ENCODE measurements around the gene DNAI1.

DNAI1 gene

DNA sequence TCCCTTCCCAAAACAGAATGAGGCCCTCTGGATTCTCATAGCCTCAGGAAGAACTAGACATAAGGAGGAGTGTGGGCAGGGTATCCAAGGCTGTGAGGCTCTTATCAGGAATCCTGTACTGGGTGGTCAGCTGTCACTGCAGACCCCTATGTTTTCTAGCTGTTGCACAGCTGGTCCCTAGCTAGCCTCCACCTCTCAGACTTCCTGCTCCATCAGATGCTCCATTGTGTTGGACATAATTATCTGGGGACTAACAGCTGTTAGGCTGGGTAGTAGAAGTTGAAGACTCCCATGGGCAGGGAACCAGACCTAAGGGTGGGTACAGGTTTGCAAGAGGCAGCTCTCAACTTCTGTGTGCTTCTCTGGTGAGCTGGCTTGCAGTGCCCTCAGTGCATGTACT is 18.6 kb upstream of the DNAI1 start:
- peaks cover 7% of the 10 kb centered on the region for H3K4me1 ChIP-seq (ENCODE audit: insufficient read depth, low read length)
- no peaks in the 10 kb centered on the region for H3K9me3 ChIP-seq (ENCODE audit: insufficient read depth, low read length, severe bottlenecking)
- peaks cover 31% of the 10 kb centered on the region; the same call in 1 of the 2 replicates for H4K20me1 ChIP-seq (ENCODE audit: insufficient read depth, low read length)
- ATAC-seq (ENCODE audit: insufficient read depth, low read depth) (no peak), DNase-seq (no peak)
- no peaks in the 10 kb centered on the region; the same call in 1 of the 2 replicates for H3K36me3 ChIP-seq (ENCODE audit: insufficient read depth, low read length)
- H3K9ac ChIP-seq (ENCODE audit: low read depth, low read length) = no peak overlapping the region
- TF ChIP-seq, protein P1, sequence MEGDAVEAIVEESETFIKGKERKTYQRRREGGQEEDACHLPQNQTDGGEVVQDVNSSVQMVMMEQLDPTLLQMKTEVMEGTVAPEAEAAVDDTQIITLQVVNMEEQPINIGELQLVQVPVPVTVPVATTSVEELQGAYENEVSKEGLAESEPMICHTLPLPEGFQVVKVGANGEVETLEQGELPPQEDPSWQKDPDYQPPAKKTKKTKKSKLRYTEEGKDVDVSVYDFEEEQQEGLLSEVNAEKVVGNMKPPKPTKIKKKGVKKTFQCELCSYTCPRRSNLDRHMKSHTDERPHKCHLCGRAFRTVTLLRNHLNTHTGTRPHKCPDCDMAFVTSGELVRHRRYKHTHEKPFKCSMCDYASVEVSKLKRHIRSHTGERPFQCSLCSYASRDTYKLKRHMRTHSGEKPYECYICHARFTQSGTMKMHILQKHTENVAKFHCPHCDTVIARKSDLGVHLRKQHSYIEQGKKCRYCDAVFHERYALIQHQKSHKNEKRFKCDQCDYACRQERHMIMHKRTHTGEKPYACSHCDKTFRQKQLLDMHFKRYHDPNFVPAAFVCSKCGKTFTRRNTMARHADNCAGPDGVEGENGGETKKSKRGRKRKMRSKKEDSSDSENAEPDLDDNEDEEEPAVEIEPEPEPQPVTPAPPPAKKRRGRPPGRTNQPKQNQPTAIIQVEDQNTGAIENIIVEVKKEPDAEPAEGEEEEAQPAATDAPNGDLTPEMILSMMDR (IDR thresholded peaks at IDR 0.05; ENCODE audit: borderline replicate concordance, extremely low read depth, low read length, poor library complexity, severe bottlenecking) = no peak
- TF ChIP-seq EZH2 (IDR thresholded peaks at IDR 0.05; ENCODE audit: borderline replicate concordance, low read depth, low read length, severe bottlenecking) = no peak
- no peak overlapping the region for H3K4me3 ChIP-seq (ENCODE audit: low read depth in 1 of 2, low read length in 2 of 2)
- H2AFZ ChIP-seq (ENCODE audit: low read depth, low read length) = no peak overlapping the region
- no peak overlapping the region for H3K4me2 ChIP-seq (ENCODE audit: insufficient read depth, low read length)
- H3K79me2 ChIP-seq (ENCODE audit: insufficient read depth, low read length) = no peaks in the 10 kb centered on the region
- H3K27me3 ChIP-seq (ENCODE audit: insufficient read depth, low read length, poor library complexity) = no peaks in the 10 kb centered on the region
- H3K27ac ChIP-seq (ENCODE audit: low read length) = no peak overlapping the region

DNA sequence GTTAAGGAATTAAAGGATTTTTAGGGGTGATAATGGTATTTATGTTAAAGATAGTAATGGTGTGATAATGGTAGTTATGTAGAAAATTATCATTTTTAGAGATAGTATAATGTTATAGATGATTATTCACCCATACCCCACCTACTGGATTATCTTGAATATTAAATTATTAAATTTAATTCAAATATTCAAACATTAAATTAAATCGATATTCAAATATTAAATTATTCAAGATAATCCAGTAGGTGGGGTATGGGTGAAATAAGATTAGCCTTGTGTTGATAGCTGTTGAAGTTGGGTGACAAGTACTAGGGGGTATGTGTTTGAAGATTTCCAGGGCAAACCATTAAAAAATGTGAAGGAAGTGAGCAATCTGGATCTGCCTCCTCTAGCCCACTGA is 15.8 kb upstream of the DNAI1 start:
- Histone ChIP-seq H3K27me3 (ENCODE audit: insufficient read depth, low read length, poor library complexity) (no peaks in the 10 kb centered on the region), H3K36me3 (ENCODE audit: insufficient read depth, low read length) (no peaks in the 10 kb centered on the region), H3K79me2 (ENCODE audit: insufficient read depth, low read length) (no peaks in the 10 kb centered on the region), H3K4me1 (ENCODE audit: insufficient read depth, low read length) (peaks cover 7% of the 10 kb centered on the region), H3K4me3 (ENCODE audit: low read depth in 1 of 2, low read length in 2 of 2) (no peak overlapping the region), H3K27ac (ENCODE audit: low read length) (no peak overlapping the region), H3K9ac (ENCODE audit: low read depth, low read length) (no peak overlapping the region), H3K9me3 (ENCODE audit: insufficient read depth, low read length, severe bottlenecking) (no peaks in the 10 kb centered on the region), H2AFZ (ENCODE audit: low read depth, low read length) (no peak overlapping the region), H4K20me1 (ENCODE audit: insufficient read depth, low read length) (peaks cover 37% of the 10 kb centered on the region; the same call in 1 of the 2 replicates), H3K4me2 (ENCODE audit: insufficient read depth, low read length) (no peak overlapping the region)
- ATAC-seq (ENCODE audit: insufficient read depth, low read depth) (no peak), DNase-seq (no peak)
- no peak for TF ChIP-seq EZH2 (IDR thresholded peaks at IDR 0.05; ENCODE audit: borderline replicate concordance, low read depth, low read length, severe bottlenecking)
- TF ChIP-seq, protein P1 (IDR thresholded peaks at IDR 0.05; ENCODE audit: borderline replicate concordance, extremely low read depth, low read length, poor library complexity, severe bottlenecking) = no peak

DNA sequence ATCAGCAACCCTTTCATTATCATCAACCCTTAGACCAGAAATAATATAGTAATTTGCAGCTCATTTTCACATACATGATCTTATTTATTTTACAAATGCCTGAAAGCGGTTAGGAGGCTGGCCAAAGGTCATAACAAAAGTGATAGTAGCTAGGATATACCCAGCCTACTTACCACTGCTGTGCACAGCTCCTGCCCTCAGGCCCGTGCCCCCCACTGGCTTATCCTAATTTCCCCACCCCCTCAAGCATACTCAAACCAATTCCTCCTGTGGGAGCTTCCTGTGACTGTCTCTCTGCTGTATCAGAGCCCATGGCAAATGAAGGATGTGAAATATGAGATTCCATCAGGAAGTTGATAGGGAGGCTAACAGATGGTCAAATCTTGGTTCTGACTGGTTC is 15.1 kb upstream of the DNAI1 start:
- Histone ChIP-seq H3K4me2 (ENCODE audit: insufficient read depth, low read length) (no peak overlapping the region), H3K27ac (ENCODE audit: low read length) (no peak overlapping the region), H4K20me1 (ENCODE audit: insufficient read depth, low read length) (peaks cover 42% of the 10 kb centered on the region; the same call in 1 of the 2 replicates), H2AFZ (ENCODE audit: low read depth, low read length) (no peak overlapping the region), H3K36me3 (ENCODE audit: insufficient read depth, low read length) (no peaks in the 10 kb centered on the region), H3K4me1 (ENCODE audit: insufficient read depth, low read length) (peaks cover 7% of the 10 kb centered on the region), H3K9ac (ENCODE audit: low read depth, low read length) (no peak overlapping the region), H3K9me3 (ENCODE audit: insufficient read depth, low read length, severe bottlenecking) (no peaks in the 10 kb centered on the region), H3K79me2 (ENCODE audit: insufficient read depth, low read length) (peaks cover 2% of the 10 kb centered on the region; the same call in 1 of the 2 replicates), H3K4me3 (ENCODE audit: low read depth in 1 of 2, low read length in 2 of 2) (no peak overlapping the region), H3K27me3 (ENCODE audit: insufficient read depth, low read length, poor library complexity) (no peaks in the 10 kb centered on the region)
- ATAC-seq (ENCODE audit: insufficient read depth, low read depth) (no peak), DNase-seq (no peak)
- TF ChIP-seq, protein P1 (IDR thresholded peaks at IDR 0.05; ENCODE audit: borderline replicate concordance, extremely low read depth, low read length, poor library complexity, severe bottlenecking) = no peak
- no peak for TF ChIP-seq EZH2 (IDR thresholded peaks at IDR 0.05; ENCODE audit: borderline replicate concordance, low read depth, low read length, severe bottlenecking)

DNA sequence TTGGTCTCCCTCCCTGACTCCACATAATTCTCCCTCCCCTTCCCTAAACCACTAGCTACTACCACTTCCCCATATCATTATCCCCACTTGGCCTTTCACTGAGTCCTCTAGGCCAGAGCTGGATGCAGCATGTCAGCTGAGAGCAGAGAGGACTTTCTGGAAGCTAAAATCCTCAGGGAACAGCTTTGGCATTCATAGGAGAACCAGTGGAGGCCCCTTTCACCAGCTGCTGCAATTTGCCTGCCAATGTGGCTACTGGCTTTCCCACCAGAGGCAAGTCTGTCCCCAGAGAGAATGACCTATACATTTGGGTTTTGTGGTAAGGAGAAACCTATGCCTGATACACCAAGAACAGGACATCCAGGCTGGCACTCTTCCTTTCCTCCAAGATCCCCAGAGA is 14.6 kb upstream of the DNAI1 start:
- no peak overlapping the region for H3K27ac ChIP-seq (ENCODE audit: low read length)
- ATAC-seq (ENCODE audit: insufficient read depth, low read depth) (no peak), DNase-seq (no peak)
- peaks cover 7% of the 10 kb centered on the region for H3K4me1 ChIP-seq (ENCODE audit: insufficient read depth, low read length)
- H3K79me2 ChIP-seq (ENCODE audit: insufficient read depth, low read length) = peaks cover 4% of the 10 kb centered on the region; the same call in 1 of the 2 replicates
- H3K4me3 ChIP-seq (ENCODE audit: low read depth in 1 of 2, low read length in 2 of 2) = no peak overlapping the region
- no peak overlapping the region for H2AFZ ChIP-seq (ENCODE audit: low read depth, low read length)
- H3K36me3 ChIP-seq (ENCODE audit: insufficient read depth, low read length) = no peaks in the 10 kb centered on the region
- no peaks in the 10 kb centered on the region for H3K27me3 ChIP-seq (ENCODE audit: insufficient read depth, low read length, poor library complexity)
- TF ChIP-seq EZH2 (IDR thresholded peaks at IDR 0.05; ENCODE audit: borderline replicate concordance, low read depth, low read length, severe bottlenecking) = no peak
- TF ChIP-seq, protein P1 (IDR thresholded peaks at IDR 0.05; ENCODE audit: borderline replicate concordance, extremely low read depth, low read length, poor library complexity, severe bottlenecking) = no peak
- no peak overlapping the region for H3K9ac ChIP-seq (ENCODE audit: low read depth, low read length)
- H4K20me1 ChIP-seq (ENCODE audit: insufficient read depth, low read length) = peaks cover 44% of the 10 kb centered on the region; the same call in 1 of the 2 replicates
- no peak overlapping the region for H3K4me2 ChIP-seq (ENCODE audit: insufficient read depth, low read length)
- no peaks in the 10 kb centered on the region for H3K9me3 ChIP-seq (ENCODE audit: insufficient read depth, low read length, severe bottlenecking)

Data from DND-41 (cell line).